ENCODE data around the gene C4B.

C4B gene

DNA sequence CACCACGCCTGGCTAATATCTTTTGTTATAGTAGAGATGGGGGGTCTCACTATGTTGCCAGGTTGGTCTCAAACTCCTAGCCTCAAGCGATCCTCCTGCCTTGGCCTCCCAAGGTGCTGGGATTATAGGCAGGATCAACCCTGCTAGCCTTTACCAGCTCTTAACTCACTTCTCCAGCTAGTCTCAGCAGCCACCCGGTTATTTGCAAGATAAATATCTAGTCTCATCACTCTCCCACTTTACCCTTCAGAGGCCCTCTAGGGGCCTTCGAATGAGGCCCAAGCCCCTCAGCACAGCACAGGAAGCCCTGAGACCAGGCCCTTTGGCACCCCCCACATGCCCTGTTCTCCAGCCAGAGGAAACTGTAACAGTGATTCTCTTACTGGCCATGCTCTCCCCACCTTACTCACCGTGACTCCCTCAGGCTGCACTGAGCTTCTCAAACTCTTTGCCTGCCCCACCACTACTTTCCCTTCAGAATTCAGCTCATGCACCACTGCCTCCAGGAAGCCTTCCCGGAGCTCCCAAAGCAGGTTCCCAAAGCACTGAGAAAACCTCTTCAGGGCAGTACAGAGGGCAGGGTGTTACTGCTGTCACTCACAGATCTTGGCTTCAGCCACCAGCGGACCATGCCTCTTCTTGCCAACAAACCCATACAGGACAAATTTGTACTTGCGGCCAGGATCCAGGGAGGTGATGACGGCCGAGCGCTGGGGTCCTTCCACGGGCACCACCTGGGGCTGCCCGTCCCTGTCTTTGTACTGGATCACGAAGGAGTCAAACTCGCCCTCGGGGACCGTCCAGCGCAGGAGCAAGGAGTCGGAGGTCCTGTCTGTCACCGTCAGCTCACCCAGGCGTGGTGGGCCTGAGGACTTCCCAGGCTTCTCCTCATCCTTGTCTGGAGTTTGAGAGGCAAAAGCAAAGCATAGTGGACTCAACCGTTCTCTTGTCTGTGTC lies 69.5 kb downstream of the C4B start:
- DNase-seq, result no peak

DNA sequence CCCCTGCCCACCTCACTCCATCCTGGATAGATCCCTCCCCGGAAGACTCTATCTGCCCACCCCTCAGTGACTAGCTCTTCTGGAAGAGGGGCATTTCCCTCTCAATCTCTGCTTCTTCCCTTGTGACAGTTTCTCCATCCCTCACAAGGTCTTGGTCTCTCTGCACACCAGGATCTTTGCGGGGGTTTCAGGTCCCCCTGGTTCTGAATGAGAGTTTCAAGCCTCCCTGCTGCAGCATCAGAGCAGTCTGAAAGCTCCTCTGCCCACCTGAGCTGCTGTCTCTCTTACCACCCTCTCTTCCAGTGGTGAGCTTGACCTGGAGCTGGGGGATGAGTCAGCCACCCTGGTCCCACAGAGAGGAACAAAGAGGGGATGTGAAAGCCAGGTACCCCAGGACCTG lies 70.2 kb downstream of the C4B start:
- DNase-seq, result no peak
